ENCODE results near the gene RNU2-63P. TPM values are rescaled to one million over a fixed set of nuclear protein-coding genes. Genes with fewer than 3 reads are reported as not detected.

The RNU2-63P gene
- total RNA-seq, 1 donor from 2014 or later, result 8.2 TPM

DNA sequence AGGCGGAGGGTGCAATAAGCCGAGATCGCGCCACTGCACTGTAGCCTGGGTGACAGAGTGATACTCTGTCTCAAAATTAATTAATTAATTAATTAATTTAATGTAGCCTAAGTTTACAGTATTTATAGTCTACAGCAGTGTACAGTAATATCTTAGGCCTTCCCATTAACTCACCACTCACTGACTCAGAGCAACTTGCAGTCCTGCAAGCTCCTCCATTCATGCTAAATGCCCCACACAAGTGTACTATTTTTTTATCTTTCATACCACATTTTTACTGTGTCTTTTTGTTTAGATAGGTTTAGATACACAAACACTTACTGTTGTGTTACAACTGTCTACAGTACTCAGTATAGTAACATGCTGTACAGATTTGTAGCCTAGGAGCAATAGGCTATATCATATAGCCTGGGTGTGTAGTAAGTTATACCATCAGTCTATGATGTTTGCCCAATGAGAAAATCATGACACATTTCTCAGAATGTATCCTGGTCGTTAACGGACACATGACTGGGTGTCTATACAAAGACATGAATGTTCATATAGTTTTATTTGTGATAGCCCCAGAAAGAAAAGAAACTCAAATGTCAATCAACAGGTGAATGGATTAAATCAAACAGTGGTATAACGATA, 15.8 kb upstream of the RNU2-63P start:
- Mint-ChIP-seq H3K27me3 (ENCODE audit: unreplicated experiment) (no peaks in the 10 kb centered on the region), H3K9me3 (ENCODE audit: unreplicated experiment) (no peaks in the 10 kb centered on the region), H3K36me3 (ENCODE audit: unreplicated experiment) (no peaks in the 10 kb centered on the region), H3K4me1 (ENCODE audit: low read depth, unreplicated experiment) (no peaks in the 10 kb centered on the region), H3K27ac (ENCODE audit: unreplicated experiment) (no peak overlapping the region), H3K4me3 (ENCODE audit: unreplicated experiment) (no peak overlapping the region)
- DNase-seq, result no peak
- TF ChIP-seq, protein P1, sequence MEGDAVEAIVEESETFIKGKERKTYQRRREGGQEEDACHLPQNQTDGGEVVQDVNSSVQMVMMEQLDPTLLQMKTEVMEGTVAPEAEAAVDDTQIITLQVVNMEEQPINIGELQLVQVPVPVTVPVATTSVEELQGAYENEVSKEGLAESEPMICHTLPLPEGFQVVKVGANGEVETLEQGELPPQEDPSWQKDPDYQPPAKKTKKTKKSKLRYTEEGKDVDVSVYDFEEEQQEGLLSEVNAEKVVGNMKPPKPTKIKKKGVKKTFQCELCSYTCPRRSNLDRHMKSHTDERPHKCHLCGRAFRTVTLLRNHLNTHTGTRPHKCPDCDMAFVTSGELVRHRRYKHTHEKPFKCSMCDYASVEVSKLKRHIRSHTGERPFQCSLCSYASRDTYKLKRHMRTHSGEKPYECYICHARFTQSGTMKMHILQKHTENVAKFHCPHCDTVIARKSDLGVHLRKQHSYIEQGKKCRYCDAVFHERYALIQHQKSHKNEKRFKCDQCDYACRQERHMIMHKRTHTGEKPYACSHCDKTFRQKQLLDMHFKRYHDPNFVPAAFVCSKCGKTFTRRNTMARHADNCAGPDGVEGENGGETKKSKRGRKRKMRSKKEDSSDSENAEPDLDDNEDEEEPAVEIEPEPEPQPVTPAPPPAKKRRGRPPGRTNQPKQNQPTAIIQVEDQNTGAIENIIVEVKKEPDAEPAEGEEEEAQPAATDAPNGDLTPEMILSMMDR (IDR thresholded peaks at IDR 0.05; ENCODE audit: partially characterized antibody, unreplicated experiment), result no peak

DNA sequence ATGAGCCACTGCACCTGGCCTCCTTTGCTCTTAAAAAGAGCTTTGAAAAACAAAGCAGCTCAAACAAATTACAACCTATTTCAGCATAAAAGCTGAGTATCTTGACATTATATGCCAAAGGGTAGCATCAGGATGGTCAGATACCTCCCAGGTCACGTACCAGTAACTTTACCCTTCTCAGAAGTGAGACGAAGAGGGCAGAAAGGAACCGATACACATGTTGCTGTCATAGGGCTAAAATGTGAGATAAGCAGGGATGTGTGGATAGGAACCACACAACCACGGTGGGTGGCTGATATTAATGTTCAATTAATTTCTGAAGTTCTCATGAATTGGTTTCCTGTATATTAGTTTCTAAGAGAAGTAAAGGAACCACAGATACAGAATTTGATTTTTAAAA, 12.6 kb upstream of the RNU2-63P start:
- H3K27ac Mint-ChIP-seq (ENCODE audit: unreplicated experiment), result no peak overlapping the region
- TF ChIP-seq, protein P1 (IDR thresholded peaks at IDR 0.05; ENCODE audit: partially characterized antibody, unreplicated experiment), result no peak
- peaks cover 5% of the 10 kb centered on the region for H3K4me1 Mint-ChIP-seq (ENCODE audit: low read depth, unreplicated experiment)
- no peaks in the 10 kb centered on the region for H3K9me3 Mint-ChIP-seq (ENCODE audit: unreplicated experiment)
- H3K36me3 Mint-ChIP-seq (ENCODE audit: unreplicated experiment), result no peaks in the 10 kb centered on the region
- no peaks in the 10 kb centered on the region for H3K27me3 Mint-ChIP-seq (ENCODE audit: unreplicated experiment)
- DNase-seq, result no peak
- no peak overlapping the region for H3K4me3 Mint-ChIP-seq (ENCODE audit: unreplicated experiment)

DNA sequence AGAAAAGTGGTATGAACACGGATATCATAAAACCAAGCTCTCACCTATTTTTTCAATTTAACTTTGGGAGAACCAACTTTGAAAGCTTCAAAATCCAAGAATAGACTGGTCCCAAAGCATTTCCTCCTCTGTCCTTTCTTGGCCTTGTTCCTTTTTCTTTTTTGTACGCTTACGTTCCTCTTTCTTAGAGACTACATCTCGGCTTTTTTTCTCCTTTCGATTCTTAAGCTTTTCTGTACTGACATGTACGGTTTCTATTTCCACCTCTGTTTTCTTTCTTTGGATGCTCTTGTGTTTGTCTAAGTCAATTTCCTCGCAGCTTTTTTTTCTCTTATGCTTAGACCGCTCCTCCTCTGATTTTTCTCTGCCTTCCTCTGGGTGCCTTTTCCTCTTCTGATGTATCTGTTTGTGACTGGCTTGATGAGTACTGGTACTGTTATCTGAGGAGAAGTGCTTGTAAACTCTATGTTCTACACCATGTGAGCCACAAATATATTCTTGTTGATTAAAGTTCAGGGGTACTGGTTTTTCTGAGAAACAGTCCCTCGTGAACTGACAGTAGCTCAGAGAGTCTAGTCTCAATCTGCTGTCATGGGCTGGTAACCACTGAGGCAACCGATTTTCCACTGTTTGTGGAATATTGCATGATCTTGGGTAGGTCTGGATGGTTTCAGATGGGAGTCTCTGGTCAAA, 11.5 kb upstream of the RNU2-63P start:
- peaks cover 1% of the 10 kb centered on the region for H3K27me3 Mint-ChIP-seq (ENCODE audit: unreplicated experiment)
- H3K4me3 Mint-ChIP-seq (ENCODE audit: unreplicated experiment), result no peak overlapping the region
- no peak overlapping the region for H3K27ac Mint-ChIP-seq (ENCODE audit: unreplicated experiment)
- no peak for DNase-seq
- H3K4me1 Mint-ChIP-seq (ENCODE audit: low read depth, unreplicated experiment), result peaks cover 5% of the 10 kb centered on the region
- no peaks in the 10 kb centered on the region for H3K9me3 Mint-ChIP-seq (ENCODE audit: unreplicated experiment)
- H3K36me3 Mint-ChIP-seq (ENCODE audit: unreplicated experiment), result no peaks in the 10 kb centered on the region
- TF ChIP-seq, protein P1 (IDR thresholded peaks at IDR 0.05; ENCODE audit: partially characterized antibody, unreplicated experiment), result no peak

DNA sequence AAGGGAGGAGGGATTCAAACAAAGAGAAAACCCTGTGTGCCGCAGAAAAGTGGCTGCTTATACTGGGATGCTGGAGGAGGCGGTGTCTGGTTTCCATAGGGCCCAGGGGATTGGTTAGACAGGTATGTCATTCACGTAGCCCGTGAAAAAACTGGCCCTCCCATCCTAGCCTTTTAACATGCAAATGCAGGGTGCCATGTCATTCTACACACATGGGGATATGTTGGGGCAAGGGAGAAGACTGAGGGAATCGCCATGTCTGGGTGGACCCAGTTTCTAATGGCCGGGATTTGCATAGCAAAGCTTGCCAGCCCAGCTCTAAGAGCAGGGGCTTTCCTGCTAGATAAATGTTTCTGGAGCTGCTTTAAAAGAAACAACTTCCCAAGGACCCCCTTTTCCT, 8.2 kb upstream of the RNU2-63P start:
- Mint-ChIP-seq H3K9me3 (ENCODE audit: unreplicated experiment) (no peaks in the 10 kb centered on the region), H3K36me3 (ENCODE audit: unreplicated experiment) (no peaks in the 10 kb centered on the region), H3K4me3 (ENCODE audit: unreplicated experiment) (no peak overlapping the region), H3K4me1 (ENCODE audit: low read depth, unreplicated experiment) (peaks cover 5% of the 10 kb centered on the region), H3K27ac (ENCODE audit: unreplicated experiment) (no peak overlapping the region), H3K27me3 (ENCODE audit: unreplicated experiment) (peaks cover 3% of the 10 kb centered on the region)
- DNase-seq, result no peak
- TF ChIP-seq, protein P1 (IDR thresholded peaks at IDR 0.05; ENCODE audit: partially characterized antibody, unreplicated experiment), result no peak

DNA sequence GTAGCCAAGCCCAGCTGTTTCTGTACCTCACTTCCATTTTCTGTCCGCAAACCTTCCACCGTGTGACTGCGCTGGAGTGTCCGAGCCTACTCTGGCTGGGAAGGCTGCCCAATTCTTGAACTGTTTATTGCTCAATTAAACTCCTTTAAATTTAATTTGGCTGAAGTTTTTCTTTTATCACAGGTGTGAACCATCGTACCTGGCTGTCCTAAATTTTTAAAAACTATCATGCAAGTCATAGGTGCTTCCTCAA, 6.2 kb upstream of the RNU2-63P start:
- Mint-ChIP-seq H3K9me3 (ENCODE audit: unreplicated experiment) (peaks cover 2% of the 10 kb centered on the region), H3K27ac (ENCODE audit: unreplicated experiment) (no peak overlapping the region), H3K36me3 (ENCODE audit: unreplicated experiment) (no peaks in the 10 kb centered on the region), H3K4me3 (ENCODE audit: unreplicated experiment) (no peak overlapping the region), H3K4me1 (ENCODE audit: low read depth, unreplicated experiment) (peaks cover 8% of the 10 kb centered on the region), H3K27me3 (ENCODE audit: unreplicated experiment) (peaks cover 5% of the 10 kb centered on the region)
- no peak for DNase-seq
- TF ChIP-seq, protein P1 (IDR thresholded peaks at IDR 0.05; ENCODE audit: partially characterized antibody, unreplicated experiment), result no peak
